Prostate gland (tissue), 2 donors: ENCODE results near the gene ZCCHC14.

Experiments
- POLR2A ChIP-seq: fragments of 450-650 bp; IDR thresholded peaks from one replicate; pipeline ENCODE4 v1.6.1; 2016; ENCODE audit warnings: antibody characterized with exemption, mild to moderate bottlenecking
- TF ChIP-seq, protein P1 (sequence below), 4 experiments: fragments of 200-600 bp in 2 of 4; fragments of 450-650 bp in 2 of 4; sonication (generic) in 2 of 4; IDR thresholded peaks; 1 replicate in 3 of 4; 2 replicates in 1 of 4; pipeline ENCODE4 v1.5.1; 2016 to 2019; ENCODE audit warnings: antibody characterized with exemption in 4 of 4, mild to moderate bottlenecking in 2 of 4, moderate library complexity in 2 of 4

DNA sequence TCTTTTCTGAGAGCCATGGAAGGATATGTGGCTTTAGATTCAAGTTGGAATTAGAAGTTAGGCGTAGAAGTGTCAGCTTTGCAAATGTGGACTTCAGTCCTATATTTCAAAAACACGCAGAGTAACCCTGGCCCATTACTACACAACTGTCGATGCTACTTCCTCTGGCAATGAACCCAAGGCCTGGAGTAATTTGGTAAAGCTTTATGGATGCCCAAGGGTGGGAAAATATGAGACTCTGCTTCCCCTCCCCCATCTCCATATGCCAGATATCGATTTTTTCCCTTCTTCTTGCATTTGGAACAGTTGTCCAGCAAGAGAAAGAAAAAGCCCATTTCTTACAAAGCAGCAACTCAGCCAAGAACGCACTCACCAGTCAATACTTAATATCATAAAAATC, 103.6 kb downstream of the ZCCHC14 start:
- TF ChIP-seq, protein P1, sequence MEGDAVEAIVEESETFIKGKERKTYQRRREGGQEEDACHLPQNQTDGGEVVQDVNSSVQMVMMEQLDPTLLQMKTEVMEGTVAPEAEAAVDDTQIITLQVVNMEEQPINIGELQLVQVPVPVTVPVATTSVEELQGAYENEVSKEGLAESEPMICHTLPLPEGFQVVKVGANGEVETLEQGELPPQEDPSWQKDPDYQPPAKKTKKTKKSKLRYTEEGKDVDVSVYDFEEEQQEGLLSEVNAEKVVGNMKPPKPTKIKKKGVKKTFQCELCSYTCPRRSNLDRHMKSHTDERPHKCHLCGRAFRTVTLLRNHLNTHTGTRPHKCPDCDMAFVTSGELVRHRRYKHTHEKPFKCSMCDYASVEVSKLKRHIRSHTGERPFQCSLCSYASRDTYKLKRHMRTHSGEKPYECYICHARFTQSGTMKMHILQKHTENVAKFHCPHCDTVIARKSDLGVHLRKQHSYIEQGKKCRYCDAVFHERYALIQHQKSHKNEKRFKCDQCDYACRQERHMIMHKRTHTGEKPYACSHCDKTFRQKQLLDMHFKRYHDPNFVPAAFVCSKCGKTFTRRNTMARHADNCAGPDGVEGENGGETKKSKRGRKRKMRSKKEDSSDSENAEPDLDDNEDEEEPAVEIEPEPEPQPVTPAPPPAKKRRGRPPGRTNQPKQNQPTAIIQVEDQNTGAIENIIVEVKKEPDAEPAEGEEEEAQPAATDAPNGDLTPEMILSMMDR (IDR thresholded peaks at IDR 0.05): no peak
- TF ChIP-seq POLR2A: no peak
